Right renal pelvis (tissue), 4 donors: ENCODE data around the gene HSFX1. TPM values are rescaled to one million over a fixed set of nuclear protein-coding genes. Genes with fewer than 3 reads are reported as not detected.

ENCODE experiments used
- DNase-seq, 4 donors: peaks; one replicate each; pipeline ENCODE4 v3.0.0-alpha.2; 2013; ENCODE audit warnings: low read depth in 4 of 4, low spot score in 3 of 4, missing footprints in 1 of 4
- polyA plus RNA-seq, 4 donors: library from polyadenylated mRNA; unstranded; fragments of 120-200 nt; gene quantifications; one replicate each; pipeline ENCODE4 v1.2.1, GENCODE V29; 2013; ENCODE audit not compliant: insufficient read length in 4 of 4

The HSFX1 gene
- polyA plus RNA-seq, 4 donors: 2.0 to 2.2 (median 2.2) TPM

DNA sequence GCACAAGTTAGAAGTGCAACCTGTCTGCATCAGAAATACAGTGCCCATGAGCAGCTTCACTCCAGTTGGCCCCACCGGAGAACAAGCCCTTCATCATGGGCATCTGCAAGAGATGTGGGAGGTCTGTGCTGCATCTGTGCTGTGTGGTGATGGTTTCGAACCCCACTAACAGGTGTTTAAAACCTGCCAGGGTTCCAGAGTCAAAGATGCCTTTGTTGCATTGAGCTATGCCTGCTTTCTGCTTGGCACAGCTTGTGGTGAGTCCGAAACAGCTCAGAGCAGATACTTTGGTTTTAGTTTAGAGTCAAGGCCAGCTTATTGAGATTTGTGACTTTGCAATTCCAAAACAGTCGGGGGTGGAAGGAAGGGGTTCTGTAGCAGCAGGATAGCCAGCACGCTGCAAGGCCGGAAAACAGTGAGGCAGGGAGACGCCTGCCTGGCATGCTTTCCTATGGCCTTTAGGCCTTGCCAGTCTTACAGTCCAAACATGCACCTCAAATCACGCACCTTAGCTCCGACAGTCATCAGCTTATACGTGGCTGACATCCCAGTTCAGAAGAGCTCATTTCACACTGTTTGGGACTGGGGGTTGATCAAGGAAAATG is 29.7 kb downstream of the HSFX1 start:
- DNase-seq: no peak

DNA sequence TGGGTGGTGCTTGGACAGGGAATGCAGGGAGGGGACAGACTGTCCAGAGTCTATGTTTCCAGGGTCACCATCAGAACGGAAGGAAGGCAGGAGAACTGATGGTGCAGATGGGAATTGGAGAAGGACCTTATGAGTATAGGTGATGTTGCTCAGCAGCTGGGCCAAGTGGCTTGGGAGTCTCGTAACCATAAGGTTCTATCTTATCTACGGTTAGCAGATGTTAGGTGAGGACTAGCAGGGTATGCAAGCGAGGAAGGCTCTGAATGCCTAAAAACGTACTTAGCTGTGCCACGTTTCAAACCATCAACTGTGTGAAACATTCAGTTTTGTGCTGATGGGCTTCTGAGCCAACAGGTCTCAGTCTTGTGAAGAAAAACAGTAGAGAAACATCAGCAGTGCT is 30.2 kb downstream of the HSFX1 start:
- no peak for DNase-seq

DNA sequence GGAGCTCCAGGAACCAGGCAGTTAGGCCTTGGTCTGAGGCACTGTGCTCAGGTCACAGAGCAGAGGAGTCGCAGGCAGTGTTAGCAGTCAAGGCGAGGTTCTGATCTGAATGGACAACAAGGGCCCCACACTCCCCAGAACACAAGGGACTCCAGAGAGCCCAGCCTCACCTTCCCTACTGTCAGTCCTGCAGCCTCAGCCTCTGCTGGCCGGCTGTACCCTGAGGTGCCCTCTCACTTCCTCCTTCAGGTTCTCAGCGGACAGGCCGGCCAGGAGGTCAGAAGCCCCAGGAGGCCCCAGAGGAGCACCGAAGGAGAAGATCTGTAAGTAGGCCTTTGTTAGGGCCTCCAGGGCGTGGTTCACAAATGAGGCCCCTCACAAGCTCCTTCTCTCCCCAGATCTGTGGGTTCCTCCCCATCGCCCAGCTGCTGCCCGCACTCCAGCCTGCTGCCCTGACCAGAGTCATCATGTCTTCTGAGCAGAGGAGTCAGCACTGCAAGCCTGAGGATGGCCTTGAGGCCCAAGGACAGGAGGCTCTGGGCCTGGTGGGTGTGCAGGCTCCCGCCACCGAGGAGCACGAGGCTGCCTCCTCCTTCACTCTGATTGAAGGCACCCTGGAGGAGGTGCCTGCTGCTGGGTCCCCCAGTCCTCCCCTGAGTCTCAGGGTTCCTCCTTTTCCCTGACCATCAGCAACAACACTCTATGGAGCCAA is 34.0 kb downstream of the HSFX1 start:
- no peak for DNase-seq

DNA sequence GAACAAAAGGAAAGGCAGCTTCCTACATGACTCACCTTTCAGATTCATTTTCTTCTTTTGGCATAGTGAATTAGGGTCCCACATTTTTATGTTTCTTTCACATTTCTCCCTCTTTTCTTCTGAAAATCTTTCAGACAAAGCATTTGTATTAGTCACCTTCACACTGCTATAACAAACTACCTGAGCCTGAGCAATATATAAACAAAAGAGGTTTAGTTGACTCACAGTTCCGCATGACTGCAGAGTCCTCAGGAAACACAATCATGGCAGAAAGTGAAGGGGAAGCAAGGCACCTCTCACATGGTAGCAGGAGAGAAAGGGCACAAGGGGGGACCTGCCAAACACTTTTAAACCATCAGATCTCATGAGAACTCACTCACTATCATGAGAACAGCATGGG is 44.8 kb downstream of the HSFX1 start:
- no peak for DNase-seq

DNA sequence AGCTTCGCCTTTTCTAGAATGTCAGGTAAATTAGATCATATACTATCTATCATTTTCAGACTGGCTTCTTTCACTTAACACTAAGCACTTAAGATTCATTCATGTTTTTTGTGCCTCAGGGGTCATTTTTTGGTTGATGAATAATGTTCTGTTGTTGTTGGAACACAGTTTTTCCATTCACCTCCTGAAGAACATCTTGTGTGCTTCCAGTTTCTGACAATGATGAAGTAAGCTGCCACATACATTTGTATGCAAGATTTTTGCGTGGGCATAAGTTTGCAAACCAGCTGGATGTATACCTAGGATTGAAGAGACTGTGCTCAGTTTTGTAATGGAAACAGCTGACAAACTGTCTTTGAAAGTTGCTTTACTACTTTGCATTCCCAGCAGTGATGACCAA is 45.5 kb downstream of the HSFX1 start:
- DNase-seq: no peak

DNA sequence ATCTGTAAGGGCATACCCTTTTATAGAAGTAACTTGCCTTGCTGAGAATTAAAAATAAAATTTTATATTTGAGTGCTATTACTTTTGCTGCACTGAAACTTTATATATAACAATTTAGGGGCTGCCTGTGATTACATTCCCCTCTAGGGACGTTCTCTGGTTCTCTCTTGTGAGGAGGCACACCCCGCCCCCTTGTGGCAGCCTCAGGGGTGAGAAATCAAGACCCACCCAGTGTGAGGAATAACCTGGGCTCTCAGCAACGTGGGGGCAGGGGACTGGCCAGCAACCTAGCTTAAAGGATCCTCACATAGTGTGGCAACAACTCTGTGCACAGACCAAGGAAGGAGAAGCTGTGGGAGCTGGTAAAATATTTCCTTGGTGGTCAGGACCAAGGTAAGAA is 51.6 kb downstream of the HSFX1 start:
- no peak for DNase-seq

Other genes starting within 250 kb of the HSFX1 start
- 10 to 100 TPM; 18.9 to 21.4 (median 20.2) TPM for gene EOLA1, start 233.1 kb upstream of the HSFX1 start, polyA plus RNA-seq
- gene HSFX3, start 224.1 kb upstream of the HSFX1 start, polyA plus RNA-seq: under 1 TPM in 1 of 4 donors, not detected in 3; 0.12 TPM
- under 1 TPM in 1 of 4 donors, not detected in 3; 0.08 TPM for gene MAGEA9B, start 186.6 kb upstream of the HSFX1 start, polyA plus RNA-seq
- 1 to 10 TPM in 1 of 4 donors, under 1 TPM in 3; 0.46 to 1.4 (median 0.49) TPM for gene HSFX2, start 178.8 kb upstream of the HSFX1 start, polyA plus RNA-seq
- 10 to 100 TPM; 39.8 to 45.3 (median 41.5) TPM for gene TMEM185A, start 142.3 kb upstream of the HSFX1 start, polyA plus RNA-seq
- gene MAGEA11, start 62.0 kb upstream of the HSFX1 start, polyA plus RNA-seq: not detected
- gene MAGEA9, start 7.9 kb downstream of the HSFX1 start, polyA plus RNA-seq: not detected
- gene MAGEA8, start 107.1 kb downstream of the HSFX1 start, polyA plus RNA-seq: under 1 TPM in 3 of 4 donors, not detected in 1; 0.05 to 0.14 (median 0.10) TPM
- under 1 TPM in 2 of 4 donors, not detected in 2; 0.14 to 0.17 TPM for gene HSFX4, start 155.5 kb downstream of the HSFX1 start, polyA plus RNA-seq
- gene EOLA2, start 164.4 kb downstream of the HSFX1 start, polyA plus RNA-seq: 10 to 100 TPM; 25.3 to 31.9 (median 29.0) TPM